IPS DF 6.9 (cell line): Measurements from ENCODE around the gene C9orf43.

ENCODE experiments used
- DNase-seq: peaks from one replicate; pipeline ENCODE4 v3.0.0-alpha.2; 2013; ENCODE audit warnings: low read depth, low spot score
- H3K27ac ChIP-seq: one replicate; pipeline ENCODE4 v1.5.1; 2013; ENCODE audit warnings: low read length, control low read depth
- H3K27me3 ChIP-seq: 2 replicates; pipeline ENCODE4 v1.6.1; 2013; ENCODE audit warnings: mild to moderate bottlenecking, low read length; ENCODE audit not compliant: control insufficient read depth, insufficient read depth
- H3K36me3 ChIP-seq: 2 replicates; pipeline ENCODE4 v1.6.1; 2013; ENCODE audit warnings: low read length; ENCODE audit not compliant: control insufficient read depth, insufficient read depth
- H3K4me1 ChIP-seq: 2 replicates; pipeline ENCODE4 v1.6.1; 2013; ENCODE audit warnings: low read length; ENCODE audit not compliant: control insufficient read depth, insufficient read depth
- H3K4me3 ChIP-seq: 2 replicates; pipeline ENCODE4 v1.5.1; 2013; ENCODE audit warnings: mild to moderate bottlenecking, low read length
- H3K9me3 ChIP-seq: 2 replicates; pipeline ENCODE4 v1.6.1; 2013; ENCODE audit warnings: low read length, inconsistent platforms; ENCODE audit not compliant: control insufficient read depth, insufficient read depth
- WGBS: extraction: QIAGEN DNeasy Blood & Tissue Kit; methylation state at CpG from one replicate; pipeline ENCODE4 v1.1.7; 2013; ENCODE audit warnings: mixed read lengths, missing lambda C conversion rate; ENCODE audit not compliant: insufficient read length, insufficient coverage; 5-methylcytosine and 5-hydroxymethylcytosine counted together

C9orf43 gene

GRCh38 chr9:113467183-113467582 lies 56.6 kb downstream of the C9orf43 start:
- Histone ChIP-seq H3K27ac (no peak overlapping the region), H3K4me3 (no peak overlapping the region), H3K4me1 (no peaks in the 10 kb centered on the region; the same call in 1 of the 2 replicates), H3K27me3 (peaks cover 5% of the 10 kb centered on the region), H3K36me3 (no peaks in the 10 kb centered on the region), H3K9me3 (no peaks in the 10 kb centered on the region)
- no CpG with 5 or more reads among the region's 2 CpGs for WGBS
- no peak for DNase-seq

- H3K9me3 ChIP-seq = no peaks in the 10 kb centered on the region
- no peak for DNase-seq
- WGBS = no CpG with 5 or more reads among the region's 6 CpGs
- H3K27me3 ChIP-seq = peaks cover 5% of the 10 kb centered on the region
- no peaks in the 10 kb centered on the region for H3K36me3 ChIP-seq
- no peak overlapping the region for H3K27ac ChIP-seq
- no peak overlapping the region for H3K4me3 ChIP-seq
- no peaks in the 10 kb centered on the region; the same call in 1 of the 2 replicates for H3K4me1 ChIP-seq
Measured at GRCh38 chr9:113468716-113469448, 58.3 kb downstream of the C9orf43 start.

- WGBS = no CpG with 5 or more reads among the region's 1 CpG
Measured at GRCh38 chr9:113471143-113471542, 60.6 kb downstream of the C9orf43 start.

GRCh38 chr9:113471566-113471965 lies 61.0 kb downstream of the C9orf43 start:
- no peak overlapping the region for H3K27ac ChIP-seq
- no peaks in the 10 kb centered on the region; the same call in 1 of the 2 replicates for H3K27me3 ChIP-seq
- no peak for DNase-seq
- H3K4me3 ChIP-seq = no peak overlapping the region
- WGBS = no CpG with 5 or more reads among the region's 6 CpGs
- no peaks in the 10 kb centered on the region; the same call in 1 of the 2 replicates for H3K4me1 ChIP-seq
- no peaks in the 10 kb centered on the region for H3K36me3 ChIP-seq
- H3K9me3 ChIP-seq = no peaks in the 10 kb centered on the region

More at GRCh38 chr9:113471143-113471542, 60.6 kb downstream of the C9orf43 start:
- Histone ChIP-seq H3K27me3 (no peaks in the 10 kb centered on the region; the same call in 1 of the 2 replicates), H3K4me1 (no peaks in the 10 kb centered on the region; the same call in 1 of the 2 replicates), H3K9me3 (no peaks in the 10 kb centered on the region), H3K36me3 (no peaks in the 10 kb centered on the region), H3K4me3 (no peak overlapping the region), H3K27ac (no peak overlapping the region)
- no peak for DNase-seq

GRCh38 chr9:113472199-113472598 lies 61.7 kb downstream of the C9orf43 start:
- WGBS = no CpG with 5 or more reads among the region's 5 CpGs

GRCh38 chr9:113474360-113475028 lies 63.9 kb downstream of the C9orf43 start:
- H3K9me3 ChIP-seq = no peaks in the 10 kb centered on the region
- H3K4me3 ChIP-seq = no peak overlapping the region
- H3K27me3 ChIP-seq = no peaks in the 10 kb centered on the region
- no peaks in the 10 kb centered on the region for H3K36me3 ChIP-seq
- WGBS = no CpG with 5 or more reads among the region's 8 CpGs
- no peak for DNase-seq
- no peaks in the 10 kb centered on the region; the same call in 1 of the 2 replicates for H3K4me1 ChIP-seq
- no peak overlapping the region for H3K27ac ChIP-seq

More at GRCh38 chr9:113472199-113472598, 61.7 kb downstream of the C9orf43 start:
- no peaks in the 10 kb centered on the region; the same call in 1 of the 2 replicates for H3K27me3 ChIP-seq
- no peaks in the 10 kb centered on the region for H3K9me3 ChIP-seq
- H3K4me3 ChIP-seq = no peak overlapping the region
- H3K36me3 ChIP-seq = no peaks in the 10 kb centered on the region
- H3K4me1 ChIP-seq = no peaks in the 10 kb centered on the region; the same call in 1 of the 2 replicates
- no peak overlapping the region for H3K27ac ChIP-seq
- no peak for DNase-seq

GRCh38 chr9:113475031-113475430 lies 64.5 kb downstream of the C9orf43 start:
- Histone ChIP-seq H3K4me1 (no peaks in the 10 kb centered on the region; the same call in 1 of the 2 replicates), H3K36me3 (no peaks in the 10 kb centered on the region), H3K9me3 (no peaks in the 10 kb centered on the region), H3K27ac (no peak overlapping the region), H3K27me3 (no peaks in the 10 kb centered on the region), H3K4me3 (no peak overlapping the region)
- no peak for DNase-seq
- WGBS = no CpG with 5 or more reads among the region's 2 CpGs

- H3K9me3 ChIP-seq = no peaks in the 10 kb centered on the region
- H3K27ac ChIP-seq = no peak overlapping the region
- no CpG with 5 or more reads among the region's 4 CpGs for WGBS
- no peaks in the 10 kb centered on the region; the same call in 1 of the 2 replicates for H3K4me1 ChIP-seq
- DNase-seq = no peak
- no peaks in the 10 kb centered on the region for H3K27me3 ChIP-seq
- H3K36me3 ChIP-seq = no peaks in the 10 kb centered on the region
- H3K4me3 ChIP-seq = no peak overlapping the region
Measured at GRCh38 chr9:113475992-113476391, 65.4 kb downstream of the C9orf43 start.

GRCh38 chr9:113476511-113476916 lies 66.0 kb downstream of the C9orf43 start:
- Histone ChIP-seq H3K4me1 (no peaks in the 10 kb centered on the region), H3K4me3 (no peak overlapping the region), H3K36me3 (no peaks in the 10 kb centered on the region), H3K27ac (no peak overlapping the region), H3K9me3 (no peaks in the 10 kb centered on the region), H3K27me3 (no peaks in the 10 kb centered on the region)
- DNase-seq = no peak
- WGBS = no CpG with 5 or more reads among the region's 4 CpGs

GRCh38 chr9:113477058-113477457 lies 66.5 kb downstream of the C9orf43 start:
- Histone ChIP-seq H3K4me3 (no peak overlapping the region), H3K9me3 (no peaks in the 10 kb centered on the region), H3K4me1 (no peaks in the 10 kb centered on the region), H3K27ac (no peak overlapping the region), H3K36me3 (no peaks in the 10 kb centered on the region), H3K27me3 (no peaks in the 10 kb centered on the region)
- no CpG with 5 or more reads among the region's 4 CpGs for WGBS
- DNase-seq = no peak
